GM12878 (cell line): ENCODE data around the gene IFT122. TPM values are rescaled to one million over a fixed set of nuclear protein-coding genes. Genes with fewer than 3 reads are reported as not detected.

Experiments used
- ATAC-seq: fragments of 200-7000 bp; cut with Tn5 transposase; 3 replicates; pipeline ENCODE4 v1.9.1; 2020; ENCODE audit warnings: mild to moderate bottlenecking, moderate library complexity
- BruUV-seq: library from RNA; stranded (reverse); fragments of 400-500 nt; replicated peaks from 2 replicates; lab custom pipeline; 2021; lab: Mats Ljungman, UMichigan
- CTCF ChIA-PET: fragments of 300-600 bp; sonication (Branson Sonifier 250); formaldehyde crosslinking; extraction: SDS; loops from one replicate; lab custom pipeline; 2021; ENCODE audit warnings: inconsistent platforms; lab: Yijun Ruan, JAX
- POLR2A ChIA-PET: fragments of 350-600 bp; formaldehyde crosslinking; extraction: SDS; loops from one replicate; lab custom pipeline; 2021; ENCODE audit warnings: inconsistent platforms; lab: Charles Lee
- RAD21 ChIA-PET: fragments of 300-600 bp; sonication (Branson Sonifier 250); formaldehyde crosslinking; loops from one replicate; lab custom pipeline; 2023; ENCODE audit warnings: antibody characterized with exemption; ENCODE audit not compliant: unreplicated experiment; lab: Charles Lee
- SMC1A ChIA-PET: fragments of 300-600 bp; sonication (Branson Sonifier 250); formaldehyde crosslinking; loops from one replicate; lab custom pipeline; 2023; ENCODE audit not compliant: unreplicated experiment, uncharacterized antibody; lab: Charles Lee
- DNase-seq: peaks from one replicate; pipeline ENCODE4 v3.0.0-alpha.2; 2011; ENCODE audit warnings: low read depth, low spot score
- FAIRE-seq: peaks from 3 replicates; lab custom pipeline; 2011; peaks lifted over from hg19 to GRCh38; lab: Jason Lieb, UNC
- H2AFZ ChIP-seq: 2 replicates; pipeline ENCODE4 v1.6.0; 2011; ENCODE audit warnings: low read depth, low read length, control low read depth; ENCODE audit not compliant: control insufficient read depth
- H3K27ac ChIP-seq: 2 replicates; pipeline ENCODE4 v1.5.1; 2011; ENCODE audit warnings: control low read depth; ENCODE audit not compliant: control insufficient read depth, insufficient read depth
- H3K27me3 ChIP-seq, 2 experiments: replicated peaks in 1 of 2; 2 replicates each; pipeline versions ENCODE4 v1.6.0 to v1.6.1; 2011; ENCODE audit warnings: low read length in 1 of 2; ENCODE audit not compliant: control insufficient read depth in 2 of 2, insufficient read depth in 2 of 2
- H3K36me3 ChIP-seq, 2 experiments: 2 replicates each; pipeline ENCODE4 v1.5.1; 2011; ENCODE audit warnings: low read length in 1 of 2; ENCODE audit not compliant: control insufficient read depth in 2 of 2, insufficient read depth in 2 of 2
- H3K4me1 ChIP-seq: 2 replicates; pipeline ENCODE4 v1.6.1; 2011; ENCODE audit warnings: mild to moderate bottlenecking, low read length, moderate library complexity, mixed read lengths; ENCODE audit not compliant: control insufficient read depth, insufficient read depth
- H3K4me2 ChIP-seq: 2 replicates; pipeline ENCODE4 v1.6.0; 2011; ENCODE audit warnings: control low read depth; ENCODE audit not compliant: control insufficient read depth, insufficient read depth
- H3K4me3 ChIP-seq: fragments of 200-600 bp; sonication (generic); 2 replicates; pipeline ENCODE4 v1.5.1; 2016
- H3K79me2 ChIP-seq: 2 replicates; pipeline ENCODE4 v1.6.0; 2011; ENCODE audit warnings: low read length; ENCODE audit not compliant: control insufficient read depth, insufficient read depth
- H3K9ac ChIP-seq: 2 replicates; pipeline ENCODE4 v1.8.0; 2011; ENCODE audit warnings: low read length, control low read depth, mixed read lengths; ENCODE audit not compliant: control insufficient read depth, insufficient read depth
- H3K9me3 ChIP-seq: replicated peaks from 3 replicates; pipeline ENCODE4 v1.5.1; 2011; ENCODE audit warnings: mild to moderate bottlenecking, low read length; ENCODE audit not compliant: control insufficient read depth, insufficient read depth
- H4K20me1 ChIP-seq: 2 replicates; pipeline ENCODE4 v1.6.0; 2011; ENCODE audit not compliant: control insufficient read depth, insufficient read depth
- BACH1 ChIP-seq: fragments of 450-650 bp; IDR thresholded peaks from 2 replicates; pipeline ENCODE4 v1.6.1; 2017; ENCODE audit warnings: mild to moderate bottlenecking, borderline replicate concordance
- BCL3 ChIP-seq: IDR thresholded peaks from 2 replicates; pipeline ENCODE4 v1.6.1; 2011; ENCODE audit warnings: borderline replicate concordance, low read depth, mild to moderate bottlenecking, moderate library complexity, low read length; ENCODE audit not compliant: insufficient read depth, poor library complexity, severe bottlenecking
- EED ChIP-seq: sonication (generic); IDR thresholded peaks from 2 replicates; pipeline ENCODE4 v1.6.1; 2016; ENCODE audit warnings: antibody characterized with exemption, low read depth
- ELK1 ChIP-seq: IDR thresholded peaks from 2 replicates; pipeline ENCODE4 v1.6.1; 2012; ENCODE audit warnings: low read depth, low read length, improper control_type of control experiment
- FOXM1 ChIP-seq: IDR thresholded peaks from 2 replicates; pipeline ENCODE4 v1.6.1; 2012; ENCODE audit warnings: low read depth, mild to moderate bottlenecking, inconsistent platforms, low read length, moderate library complexity
- JUNB ChIP-seq: IDR thresholded peaks from 2 replicates; pipeline ENCODE4 v1.6.1; 2016; ENCODE audit warnings: antibody characterized with exemption, mild to moderate bottlenecking
- MEF2A ChIP-seq: IDR thresholded peaks from 2 replicates; pipeline ENCODE4 v1.6.1; 2011; ENCODE audit warnings: low read depth, mild to moderate bottlenecking, low read length, moderate library complexity; ENCODE audit not compliant: insufficient read depth
- NFIC ChIP-seq: IDR thresholded peaks from 2 replicates; pipeline ENCODE4 v1.6.1; 2012; ENCODE audit warnings: low read depth, mild to moderate bottlenecking, inconsistent platforms, low read length, moderate library complexity
- NFXL1 ChIP-seq: fragments of 450-650 bp; IDR thresholded peaks from 2 replicates; pipeline ENCODE4 v1.6.1; 2017; ENCODE audit warnings: antibody characterized with exemption, mild to moderate bottlenecking, borderline replicate concordance
- NFYA ChIP-seq: IDR thresholded peaks from 2 replicates; pipeline ENCODE4 v1.6.1; 2011; ENCODE audit warnings: low read depth, mild to moderate bottlenecking, low read length, improper control_type of control experiment, borderline replicate concordance
- NR2C2 ChIP-seq: IDR thresholded peaks from 2 replicates; pipeline ENCODE4 v1.6.1; 2011; ENCODE audit warnings: borderline replicate concordance, low read depth; ENCODE audit not compliant: control insufficient read depth, insufficient read length
- RUNX3 ChIP-seq: IDR thresholded peaks from 2 replicates; pipeline ENCODE4 v1.6.1; 2012; ENCODE audit warnings: low read length, inconsistent platforms
- SUPT20H ChIP-seq: IDR thresholded peaks from 2 replicates; pipeline ENCODE4 v1.6.1; 2011; ENCODE audit warnings: low read depth, mild to moderate bottlenecking, low read length, moderate library complexity, borderline replicate concordance; ENCODE audit not compliant: control insufficient read depth
- TCF3 ChIP-seq: IDR thresholded peaks from 2 replicates; pipeline ENCODE4 v1.6.1; 2012; ENCODE audit warnings: low read depth, mild to moderate bottlenecking, low read length, borderline replicate concordance; ENCODE audit not compliant: insufficient read depth
- WGBS: methylation state at CpG from one replicate; pipeline ENCODE4 v1.1.6; 2016; ENCODE audit warnings: low lambda C conversion rate; ENCODE audit not compliant: insufficient replicate concordance, insufficient coverage; ENCODE audit errors: missing lambda C conversion rate; 5-methylcytosine and 5-hydroxymethylcytosine counted together
- in situ Hi-C: fragments of 300-500 bp; cut with MboI; formaldehyde crosslinking; loops from 9 replicates; pipeline ENCODE4 v1.14.3; 2018; ENCODE audit warnings: mixed read lengths
- intact Hi-C: fragments of 100-400 bp; cut with micrococcal nuclease; formaldehyde crosslinking; loops from one replicate; pipeline ENCODE4 v1.14.2; 2022; ENCODE audit not compliant: unreplicated experiment
- polyA plus RNA-seq, 11 experiments: library from polyadenylated mRNA; depleted of rRNA in 4 of 11; unstranded in 6 of 11; stranded (reverse) in 5 of 11; fragments of >200 nt; fragmentation: Nextera tagmentation in 4 of 11; fragmentation: Illumina TruSeq in 1 of 11; extraction: Ambion mirVana in 4 of 11; extraction: Trizol in 1 of 11; gene quantifications; 1 replicate in 1 of 11; 2 replicates in 10 of 11; pipeline versions ENCODE4 v1.2.1 to v1.2.3, GENCODE V29; 2011 to 2016; ENCODE audit warnings: inconsistent platforms in 2 of 11, missing spikeins in 2 of 11, low read depth in 1 of 11
- total RNA-seq, 4 experiments: library from RNA; depleted of rRNA in 3 of 4; stranded (reverse); fragments of >200 nt in 3 of 4; fragmentation: Illumina TruSeq in 1 of 4; extraction: Trizol in 1 of 4; gene quantifications; 2 replicates each; pipeline versions ENCODE4 v1.2.1 to v1.2.3, GENCODE V29; 2013 to 2021
- TF ChIP-seq, protein P1 (sequence below): IDR thresholded peaks from 2 replicates; pipeline ENCODE4 v1.6.1; 2012; ENCODE audit warnings: mild to moderate bottlenecking, low read depth, low read length

IFT122 gene
- total and polyA plus RNA-seq, 10 of the 15 experiments (the other 5 are each of a cell fraction or from before 2014, with no cell fraction given), result 1.8 to 19.2 (median 8.4) TPM

GRCh38 chr3:129485721-129486663, 46.0 kb downstream of the IFT122 start:
- no peaks in the 10 kb centered on the region for H3K27me3 ChIP-seq
- SMC1A ChIA-PET, result interaction anchor here (0.8 to 2.3 kb wide), 12 partner anchors 8 to 341 kb away, joined by 3 to 11 read pairs (median 4); no protein-coding TSS in a partner anchor
- CTCF ChIA-PET, result interaction anchor here (0.8 to 2.8 kb wide), 12 partner anchors 15 to 344 kb away, joined by 3 to 20 read pairs (median 4); no protein-coding TSS in a partner anchor
- no peaks in the 10 kb centered on the region for H3K79me2 ChIP-seq
- RAD21 ChIA-PET, result interaction anchor here (1.9 kb wide), 1 partner anchor 103 kb away, joined by 9 read pairs; no protein-coding TSS in a partner anchor
- POLR2A ChIA-PET, result interaction anchor here (1.8 kb wide), 1 partner anchor 11 kb away, joined by 5 read pairs; no protein-coding TSS in a partner anchor
- peak overlapping the region; percentile 64 for H3K27ac ChIP-seq
- peak; percentile 7 for DNase-seq
- H3K4me2 ChIP-seq, result peak overlapping the region; percentile 54; the same call in 1 of the 2 replicates
- BruUV-seq, result no TSS peak
- in situ Hi-C loops (no loop called here), intact Hi-C loops (no loop called here)
- TF ChIP-seq MEF2A, result 0 out of 2 replicates have a peak, but pooled peaks have one; percentile 36
- peak; percentile 60; the same call in 1 of the 2 replicates for TF ChIP-seq NFIC
- TF ChIP-seq EED, result peak; percentile 22; the same call in 1 of the 2 replicates
- TF ChIP-seq ELK1, result no peak
- TF ChIP-seq FOXM1, result peak; percentile 31; the same call in 1 of the 2 replicates
- peak; percentile 24; the same call in 1 of the 2 replicates for TF ChIP-seq TCF3
- TF ChIP-seq BACH1, result no peak
- TF ChIP-seq, protein P1, sequence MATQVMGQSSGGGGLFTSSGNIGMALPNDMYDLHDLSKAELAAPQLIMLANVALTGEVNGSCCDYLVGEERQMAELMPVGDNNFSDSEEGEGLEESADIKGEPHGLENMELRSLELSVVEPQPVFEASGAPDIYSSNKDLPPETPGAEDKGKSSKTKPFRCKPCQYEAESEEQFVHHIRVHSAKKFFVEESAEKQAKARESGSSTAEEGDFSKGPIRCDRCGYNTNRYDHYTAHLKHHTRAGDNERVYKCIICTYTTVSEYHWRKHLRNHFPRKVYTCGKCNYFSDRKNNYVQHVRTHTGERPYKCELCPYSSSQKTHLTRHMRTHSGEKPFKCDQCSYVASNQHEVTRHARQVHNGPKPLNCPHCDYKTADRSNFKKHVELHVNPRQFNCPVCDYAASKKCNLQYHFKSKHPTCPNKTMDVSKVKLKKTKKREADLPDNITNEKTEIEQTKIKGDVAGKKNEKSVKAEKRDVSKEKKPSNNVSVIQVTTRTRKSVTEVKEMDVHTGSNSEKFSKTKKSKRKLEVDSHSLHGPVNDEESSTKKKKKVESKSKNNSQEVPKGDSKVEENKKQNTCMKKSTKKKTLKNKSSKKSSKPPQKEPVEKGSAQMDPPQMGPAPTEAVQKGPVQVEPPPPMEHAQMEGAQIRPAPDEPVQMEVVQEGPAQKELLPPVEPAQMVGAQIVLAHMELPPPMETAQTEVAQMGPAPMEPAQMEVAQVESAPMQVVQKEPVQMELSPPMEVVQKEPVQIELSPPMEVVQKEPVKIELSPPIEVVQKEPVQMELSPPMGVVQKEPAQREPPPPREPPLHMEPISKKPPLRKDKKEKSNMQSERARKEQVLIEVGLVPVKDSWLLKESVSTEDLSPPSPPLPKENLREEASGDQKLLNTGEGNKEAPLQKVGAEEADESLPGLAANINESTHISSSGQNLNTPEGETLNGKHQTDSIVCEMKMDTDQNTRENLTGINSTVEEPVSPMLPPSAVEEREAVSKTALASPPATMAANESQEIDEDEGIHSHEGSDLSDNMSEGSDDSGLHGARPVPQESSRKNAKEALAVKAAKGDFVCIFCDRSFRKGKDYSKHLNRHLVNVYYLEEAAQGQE, result no peak
- peak; percentile 61 for TF ChIP-seq RUNX3
- peak; percentile 25 for TF ChIP-seq BCL3
- TF ChIP-seq NFXL1, result no peak
- peak; percentile 62 for TF ChIP-seq JUNB
- TF ChIP-seq NFYA, result no peak
- TF ChIP-seq NR2C2, result no peak
- TF ChIP-seq SUPT20H, result no peak
- H2AFZ ChIP-seq, result no peak overlapping the region
- 0 out of 2 replicates have a peak overlapping the region, but pooled peaks have one; percentile 7 for H3K9ac ChIP-seq
- peaks cover 0 to 3% of the 10 kb centered on the region in 2 experiments; a peak in 2 of 4 replicates for H3K36me3 ChIP-seq
- ATAC-seq, result peak; percentile 65
- FAIRE-seq, result no peak
- no peak overlapping the region for H3K4me3 ChIP-seq
- no peaks in the 10 kb centered on the region for H4K20me1 ChIP-seq
- WGBS, result 38% methylated on average over 11 of the region's 11 CpGs
- H3K4me1 ChIP-seq, result peaks cover 15% of the 10 kb centered on the region
- no peaks in the 10 kb centered on the region for H3K9me3 ChIP-seq
